Astrocyte (in vitro differentiated cells and primary cell): ENCODE measurements around the gene TLE1. TPM values are rescaled to one million over a fixed set of nuclear protein-coding genes. Genes with fewer than 3 reads are reported as not detected.
"Not testable (repeated sequence)": the region's sequence is repeated elsewhere in the genome, so short reads cannot be mapped to it uniquely, and the experiment has no call there.

Experiments used
- DNase-seq: peaks from one replicate; pipeline ENCODE4 v3.0.0-alpha.2; 2010; ENCODE audit warnings: low read depth
- FAIRE-seq: peaks from 2 replicates; lab custom pipeline; 2011; peaks lifted over from hg19 to GRCh38; lab: Jason Lieb, UNC
- H2AFZ ChIP-seq: 2 replicates; pipeline ENCODE4 v1.6.0; 2012; ENCODE audit warnings: low read depth, low read length, inconsistent platforms
- H3K27ac ChIP-seq: 2 replicates; pipeline ENCODE4 v1.5.1; 2011; ENCODE audit warnings: low read depth, low read length, inconsistent platforms
- H3K27me3 ChIP-seq: 2 replicates; pipeline ENCODE4 v1.6.0; 2011; ENCODE audit warnings: low read length, inconsistent platforms; ENCODE audit not compliant: insufficient read depth
- H3K36me3 ChIP-seq: 2 replicates; pipeline ENCODE4 v1.5.1; 2011; ENCODE audit warnings: low read length, inconsistent platforms; ENCODE audit not compliant: insufficient read depth
- H3K4me1 ChIP-seq: 2 replicates; pipeline ENCODE4 v1.5.1; 2011; ENCODE audit warnings: low read length, inconsistent platforms; ENCODE audit not compliant: insufficient read depth
- H3K4me2 ChIP-seq: 2 replicates; pipeline ENCODE4 v1.6.0; 2012; ENCODE audit warnings: low read length, inconsistent platforms
- H3K4me3 ChIP-seq: 2 replicates; pipeline ENCODE4 v1.5.1; 2011; ENCODE audit warnings: low read depth, mild to moderate bottlenecking, low read length, inconsistent platforms; ENCODE audit not compliant: insufficient read depth
- H3K79me2 ChIP-seq: 2 replicates; pipeline ENCODE4 v1.6.0; 2012; ENCODE audit warnings: mild to moderate bottlenecking, low read length, inconsistent platforms; ENCODE audit not compliant: insufficient read depth
- H3K9ac ChIP-seq: 2 replicates; pipeline ENCODE4 v1.6.0; 2012; ENCODE audit warnings: mild to moderate bottlenecking, low read length, inconsistent platforms
- H3K9me3 ChIP-seq: 2 replicates; pipeline ENCODE4 v1.5.1; 2012; ENCODE audit warnings: low read depth, mild to moderate bottlenecking, low read length, inconsistent platforms; ENCODE audit not compliant: insufficient read depth
- H4K20me1 ChIP-seq: 2 replicates; pipeline ENCODE4 v1.6.0; 2012; ENCODE audit warnings: low read length, inconsistent platforms; ENCODE audit not compliant: insufficient read depth
- H3K27ac Mint-ChIP-seq: one replicate; pipeline ENCODE4 v1.8.0; 2021; ENCODE audit warnings: mild to moderate bottlenecking, mixed read lengths; ENCODE audit not compliant: unreplicated experiment
- H3K27me3 Mint-ChIP-seq: one replicate; pipeline ENCODE4 v1.8.0; 2021; ENCODE audit warnings: low read depth, mixed read lengths; ENCODE audit not compliant: unreplicated experiment
- H3K36me3 Mint-ChIP-seq: one replicate; pipeline ENCODE4 v1.8.0; 2021; ENCODE audit warnings: low read depth, mixed read lengths; ENCODE audit not compliant: unreplicated experiment
- H3K4me1 Mint-ChIP-seq: one replicate; pipeline ENCODE4 v1.8.0; 2021; ENCODE audit warnings: low read depth, mixed read lengths; ENCODE audit not compliant: unreplicated experiment
- H3K4me3 Mint-ChIP-seq: one replicate; pipeline ENCODE4 v1.8.0; 2021; ENCODE audit warnings: mild to moderate bottlenecking, moderate library complexity, mixed read lengths; ENCODE audit not compliant: unreplicated experiment
- H3K9me3 Mint-ChIP-seq: one replicate; pipeline ENCODE4 v1.8.0; 2021; ENCODE audit warnings: mild to moderate bottlenecking, mixed read lengths; ENCODE audit not compliant: unreplicated experiment
- EZH2 ChIP-seq: IDR thresholded peaks from 2 replicates; pipeline ENCODE4 v1.6.1; 2012; ENCODE audit warnings: mild to moderate bottlenecking, low read length, inconsistent platforms; ENCODE audit not compliant: insufficient read depth
- total RNA-seq: library from RNA; stranded (reverse); gene quantifications from 2 replicates; pipeline ENCODE4 v1.2.1, GENCODE V29; 2021
- TF ChIP-seq, protein P1 (sequence below): IDR thresholded peaks from 2 replicates; pipeline ENCODE4 v1.5.1; 2011; ENCODE audit warnings: low read depth, mild to moderate bottlenecking, inconsistent platforms, low read length, moderate library complexity; ENCODE audit not compliant: insufficient read depth

TLE1 gene
- total RNA-seq, 1 donor from 2014 or later, result 29.6 TPM

DNA sequence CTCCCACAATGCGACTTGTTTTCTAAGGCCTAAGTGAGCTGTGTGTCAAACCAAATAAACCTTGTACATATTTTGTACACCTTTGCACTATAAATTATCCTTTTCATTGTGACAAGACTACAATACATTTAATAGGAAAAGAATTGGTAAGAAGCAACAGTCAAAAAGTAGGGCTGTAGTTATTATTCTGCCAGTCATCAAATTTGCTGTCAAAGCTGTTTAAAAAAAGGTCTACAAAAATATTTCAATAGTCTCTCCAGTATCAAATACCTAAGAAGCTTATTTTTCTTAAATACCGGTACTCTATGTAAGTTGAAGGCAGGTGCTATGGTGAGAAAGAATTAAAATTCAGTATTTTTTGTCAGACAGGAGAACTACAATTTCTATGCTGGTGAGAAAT lies 40.5 kb downstream of the TLE1 start:
- no peak for DNase-seq
- Histone ChIP-seq H3K4me3 (no peak overlapping the region), H3K9me3 (no peaks in the 10 kb centered on the region), H3K27me3 (no peaks in the 10 kb centered on the region), H4K20me1 (peaks cover 3% of the 10 kb centered on the region), H3K9ac (no peak overlapping the region), H3K4me1 (peaks cover 8% of the 10 kb centered on the region), H3K27ac (no peak overlapping the region), H2AFZ (no peak overlapping the region), H3K79me2 (no peaks in the 10 kb centered on the region), H3K4me2 (no peak overlapping the region), H3K36me3 (peaks cover 3% of the 10 kb centered on the region)
- no peaks in the 10 kb centered on the region for H3K27me3 Mint-ChIP-seq
- H3K4me1 Mint-ChIP-seq, result peaks cover 7% of the 10 kb centered on the region
- H3K4me3 Mint-ChIP-seq, result no peak overlapping the region
- no peaks in the 10 kb centered on the region for H3K9me3 Mint-ChIP-seq
- no peak overlapping the region for H3K27ac Mint-ChIP-seq
- peaks cover 17% of the 10 kb centered on the region for H3K36me3 Mint-ChIP-seq
- no peak for FAIRE-seq
- TF ChIP-seq, protein P1, sequence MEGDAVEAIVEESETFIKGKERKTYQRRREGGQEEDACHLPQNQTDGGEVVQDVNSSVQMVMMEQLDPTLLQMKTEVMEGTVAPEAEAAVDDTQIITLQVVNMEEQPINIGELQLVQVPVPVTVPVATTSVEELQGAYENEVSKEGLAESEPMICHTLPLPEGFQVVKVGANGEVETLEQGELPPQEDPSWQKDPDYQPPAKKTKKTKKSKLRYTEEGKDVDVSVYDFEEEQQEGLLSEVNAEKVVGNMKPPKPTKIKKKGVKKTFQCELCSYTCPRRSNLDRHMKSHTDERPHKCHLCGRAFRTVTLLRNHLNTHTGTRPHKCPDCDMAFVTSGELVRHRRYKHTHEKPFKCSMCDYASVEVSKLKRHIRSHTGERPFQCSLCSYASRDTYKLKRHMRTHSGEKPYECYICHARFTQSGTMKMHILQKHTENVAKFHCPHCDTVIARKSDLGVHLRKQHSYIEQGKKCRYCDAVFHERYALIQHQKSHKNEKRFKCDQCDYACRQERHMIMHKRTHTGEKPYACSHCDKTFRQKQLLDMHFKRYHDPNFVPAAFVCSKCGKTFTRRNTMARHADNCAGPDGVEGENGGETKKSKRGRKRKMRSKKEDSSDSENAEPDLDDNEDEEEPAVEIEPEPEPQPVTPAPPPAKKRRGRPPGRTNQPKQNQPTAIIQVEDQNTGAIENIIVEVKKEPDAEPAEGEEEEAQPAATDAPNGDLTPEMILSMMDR, result no peak
- TF ChIP-seq EZH2, result no peak

DNA sequence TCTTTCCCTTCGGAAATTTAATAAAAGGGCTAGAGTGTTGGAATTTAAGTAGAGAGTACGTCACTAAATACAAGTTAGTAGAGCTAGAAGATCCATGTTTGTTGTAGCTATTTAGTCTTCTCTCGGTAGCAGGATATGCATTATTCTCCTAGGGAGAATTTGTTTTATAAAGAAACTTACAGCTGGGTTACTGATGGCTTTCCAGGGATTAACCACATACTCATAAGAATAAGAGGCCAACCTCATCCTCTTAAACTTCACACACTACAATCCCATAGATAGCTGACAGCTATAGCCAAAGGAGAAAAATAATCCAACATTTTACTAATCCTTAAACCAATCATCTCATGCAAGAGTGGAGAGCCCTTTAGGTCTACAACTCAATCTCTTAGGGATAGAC lies 43.0 kb downstream of the TLE1 start:
- no peaks in the 10 kb centered on the region for H3K9me3 Mint-ChIP-seq
- Histone ChIP-seq H3K4me2 (no peak overlapping the region), H3K36me3 (peaks cover 3% of the 10 kb centered on the region), H2AFZ (no peak overlapping the region), H3K4me1 (no peaks in the 10 kb centered on the region), H3K9me3 (no peaks in the 10 kb centered on the region), H3K9ac (no peak overlapping the region), H3K27ac (no peak overlapping the region), H4K20me1 (no peaks in the 10 kb centered on the region), H3K27me3 (no peaks in the 10 kb centered on the region), H3K79me2 (no peaks in the 10 kb centered on the region), H3K4me3 (no peak overlapping the region)
- H3K27me3 Mint-ChIP-seq, result no peaks in the 10 kb centered on the region
- peaks cover 19% of the 10 kb centered on the region for H3K36me3 Mint-ChIP-seq
- peaks cover 3% of the 10 kb centered on the region for H3K4me1 Mint-ChIP-seq
- TF ChIP-seq EZH2, result no peak
- TF ChIP-seq, protein P1, result no peak
- H3K4me3 Mint-ChIP-seq, result no peak overlapping the region
- no peak overlapping the region for H3K27ac Mint-ChIP-seq
- DNase-seq, result no peak
- no peak for FAIRE-seq

DNA sequence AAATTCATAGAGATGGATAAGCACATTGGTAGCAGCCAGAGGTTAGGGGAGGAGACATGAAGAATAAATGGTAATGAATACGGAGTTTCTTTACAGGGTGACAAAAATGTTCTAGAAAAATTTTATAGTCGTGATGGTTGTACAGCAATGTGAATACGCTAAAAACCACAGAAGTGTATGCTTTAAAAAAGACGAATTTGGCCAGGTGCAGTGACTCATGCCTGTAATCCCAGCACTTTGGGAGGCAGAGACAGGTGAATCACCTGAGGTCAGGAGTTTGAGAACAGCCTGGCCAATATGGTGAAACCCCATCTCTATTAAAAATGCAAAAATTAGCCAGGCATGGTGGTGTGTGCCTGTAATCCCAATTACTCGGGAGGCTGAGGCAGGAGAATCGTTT lies 44.8 kb downstream of the TLE1 start:
- not testable (repeated sequence) for H3K79me2 ChIP-seq, H4K20me1 ChIP-seq, H3K27ac ChIP-seq, H3K4me2 ChIP-seq, H3K27me3 Mint-ChIP-seq, H3K27ac Mint-ChIP-seq, H3K4me1 Mint-ChIP-seq, H3K9me3 Mint-ChIP-seq, DNase-seq, H3K9ac ChIP-seq, H3K36me3 ChIP-seq, FAIRE-seq, H3K4me1 ChIP-seq, H3K27me3 ChIP-seq, H3K9me3 ChIP-seq, H3K4me3 ChIP-seq, H3K4me3 Mint-ChIP-seq, H2AFZ ChIP-seq
- H3K36me3 Mint-ChIP-seq, result peaks cover 14% of the 10 kb centered on the region
